Fibroblast of skin of left quadriceps (primary cell): ENCODE results near the gene CEBPA.

ENCODE experiments used
- DNase-seq, 2 experiments: peaks; one replicate each; pipeline ENCODE4 v3.0.0-alpha.2; 2013; ENCODE audit warnings: low read depth in 2 of 2

CEBPA gene

DNA sequence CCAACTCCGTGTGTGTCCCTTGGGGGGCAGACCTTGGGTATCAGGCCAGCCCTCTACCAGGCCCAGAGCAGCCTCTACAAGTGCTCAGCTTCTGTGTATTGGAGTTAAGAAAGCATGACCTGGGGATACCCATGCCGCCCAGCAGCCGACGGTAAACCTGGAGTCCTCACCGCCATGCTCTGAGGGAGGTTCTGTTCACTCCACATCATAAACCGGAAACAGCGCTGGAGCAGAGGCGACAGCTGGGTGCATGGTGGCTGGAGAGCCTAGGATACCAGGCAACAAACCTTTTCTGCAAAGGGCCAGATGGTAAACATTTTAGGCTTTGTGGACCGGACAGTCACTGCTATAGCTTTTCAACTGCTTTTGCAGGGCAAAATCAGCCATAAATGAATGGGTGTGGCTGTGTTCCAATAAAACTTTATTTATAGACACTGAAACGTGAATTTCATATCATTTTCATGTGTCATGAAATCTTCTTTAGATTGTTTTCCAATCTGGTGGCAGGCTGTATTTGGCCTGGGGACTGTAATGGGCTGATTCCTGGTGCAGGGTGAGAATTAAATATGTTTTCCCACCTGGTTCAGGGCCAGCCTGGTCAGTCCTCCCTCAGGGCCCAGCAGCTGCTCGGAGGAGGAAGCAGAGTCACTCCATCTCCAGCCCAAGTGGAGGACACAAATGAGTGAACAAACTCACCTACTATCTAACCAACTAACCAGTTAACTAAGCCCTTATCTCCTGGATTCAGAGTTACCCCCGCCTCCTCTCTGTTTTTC lies 30.9 kb downstream of the CEBPA start:
- no peak for DNase-seq

DNA sequence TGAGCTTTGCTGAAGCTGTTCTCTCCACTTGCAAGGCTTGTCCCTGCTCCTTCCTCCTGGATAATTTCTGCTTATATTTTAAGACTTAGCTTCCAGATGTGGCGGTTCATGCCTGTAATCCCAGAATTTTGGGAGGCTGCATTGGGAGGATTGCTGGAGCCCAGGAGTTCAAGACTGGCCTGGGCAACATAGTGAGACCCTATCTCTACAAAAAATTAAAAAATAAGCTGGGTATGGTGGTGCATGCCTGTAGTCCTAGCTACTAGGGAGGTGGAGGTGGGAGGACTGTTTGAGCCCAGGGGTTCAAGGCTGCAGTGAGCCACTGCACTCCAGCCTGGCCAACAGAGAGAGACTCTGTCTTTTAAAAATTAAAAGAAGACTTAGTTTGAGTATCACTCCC lies 31.6 kb downstream of the CEBPA start:
- DNase-seq, result no peak

DNA sequence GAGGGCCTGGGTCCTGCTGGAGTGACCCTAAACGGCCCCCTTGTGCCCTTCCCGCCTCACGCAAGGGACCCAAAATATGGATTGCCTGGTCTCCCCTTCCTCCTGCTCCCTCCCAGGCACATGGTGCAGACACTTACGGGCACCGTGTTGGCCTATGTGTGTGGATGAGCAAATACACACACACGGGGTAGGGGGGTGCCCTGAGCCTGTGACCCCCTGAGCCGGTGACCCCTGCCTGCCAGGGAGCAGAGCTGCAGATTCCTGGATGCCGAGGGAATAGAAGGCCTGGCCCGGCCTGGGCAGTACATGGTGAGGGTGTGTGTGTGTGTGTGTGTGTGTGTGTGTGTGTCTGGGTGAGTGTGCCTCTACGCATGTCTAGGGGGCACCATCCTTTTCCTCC lies 33.3 kb downstream of the CEBPA start:
- no peak for DNase-seq

- no peak for DNase-seq
These were observed 34.0 kb downstream of the CEBPA start for GRCh38 chr19:33268162-33268991.

DNA sequence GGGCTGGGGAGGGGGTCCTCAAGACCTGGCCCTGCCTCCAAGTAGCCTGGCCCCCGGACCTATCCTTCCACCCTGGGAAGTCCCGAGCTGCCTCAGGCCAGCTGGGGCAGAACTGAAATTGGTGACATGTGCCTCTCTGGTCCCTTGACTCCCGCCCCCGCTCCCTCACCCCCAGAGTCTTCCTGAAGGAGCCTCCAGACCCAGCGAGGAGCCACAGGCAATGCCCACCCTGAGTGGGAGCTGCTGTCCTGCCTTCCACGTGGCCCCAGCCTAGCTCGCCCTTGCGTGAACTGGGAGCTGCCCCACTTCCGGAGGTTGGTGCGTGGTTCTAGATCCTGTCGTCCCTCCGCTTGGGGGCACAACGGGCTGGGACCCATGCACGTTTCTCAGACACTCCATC lies 34.6 kb downstream of the CEBPA start:
- no peak for DNase-seq

GRCh38 chr19:33266974-33267484 lies 35.3 kb downstream of the CEBPA start:
- DNase-seq, result no peak

- no peak for DNase-seq
These were observed 37.4 kb downstream of the CEBPA start for GRCh38 chr19:33264881-33265445.

- DNase-seq, result no peak
These were observed 38.9 kb downstream of the CEBPA start for GRCh38 chr19:33263325-33264023.

- no peak for DNase-seq
These were observed 40.7 kb downstream of the CEBPA start for GRCh38 chr19:33261511-33262189.

DNA sequence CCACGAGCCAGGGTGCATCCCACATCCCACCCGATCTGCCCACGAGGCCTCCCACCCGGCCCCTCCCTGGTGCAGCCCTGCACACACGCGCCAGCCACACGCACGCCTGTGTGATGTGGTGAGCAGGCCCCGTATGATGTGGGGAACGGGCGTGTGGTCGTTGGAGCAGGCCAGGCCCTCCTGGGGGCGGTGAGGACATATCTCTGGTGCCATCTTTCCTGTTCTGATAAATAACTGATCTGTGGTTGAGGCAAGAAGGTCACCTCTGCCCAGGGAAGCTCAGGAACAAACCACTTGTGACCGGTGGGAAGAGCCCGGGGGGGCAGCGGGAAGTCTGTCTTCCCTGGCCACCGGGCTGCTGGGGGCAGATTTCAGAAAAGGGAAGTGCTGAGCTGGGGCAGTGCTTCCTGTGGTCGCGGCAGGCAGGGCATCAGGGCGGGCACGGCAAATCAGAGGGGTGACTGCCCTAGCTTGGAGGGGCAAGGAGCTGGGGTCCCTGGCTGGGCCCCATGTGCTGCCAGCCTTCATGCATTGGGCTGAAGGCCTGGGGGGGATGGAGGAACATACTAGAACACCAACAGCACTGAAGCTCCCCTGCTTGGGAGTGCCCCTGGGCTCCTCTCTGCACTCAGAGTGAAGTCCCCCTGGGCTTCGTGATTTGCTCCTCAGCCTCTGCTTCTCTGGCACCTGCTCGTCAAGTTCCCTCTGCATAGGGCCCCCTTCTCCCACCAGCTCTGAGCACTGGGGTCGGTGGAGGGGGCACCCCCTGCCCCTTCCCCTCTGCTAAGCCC lies 41.5 kb downstream of the CEBPA start:
- no peak for DNase-seq

DNA sequence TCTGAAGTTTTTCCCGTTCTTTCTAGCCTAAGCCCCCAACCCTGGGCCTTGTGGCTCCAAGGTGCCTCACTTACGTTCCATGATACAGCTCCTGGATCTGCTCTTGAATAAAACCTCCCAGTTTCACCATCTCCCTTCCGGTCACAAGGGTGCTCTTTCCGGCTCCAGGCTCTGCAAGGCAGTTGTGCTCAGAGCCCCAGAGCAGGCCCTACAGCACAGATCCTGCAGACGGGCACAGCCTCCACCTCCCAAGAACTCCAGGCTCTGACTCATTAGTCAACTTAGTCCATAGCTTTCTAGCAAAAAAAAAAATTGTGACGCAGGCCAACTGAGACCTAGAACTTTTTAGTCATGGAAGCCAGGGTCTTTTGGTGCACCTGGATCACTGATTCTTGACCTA lies 42.8 kb downstream of the CEBPA start:
- DNase-seq, result no peak

DNA sequence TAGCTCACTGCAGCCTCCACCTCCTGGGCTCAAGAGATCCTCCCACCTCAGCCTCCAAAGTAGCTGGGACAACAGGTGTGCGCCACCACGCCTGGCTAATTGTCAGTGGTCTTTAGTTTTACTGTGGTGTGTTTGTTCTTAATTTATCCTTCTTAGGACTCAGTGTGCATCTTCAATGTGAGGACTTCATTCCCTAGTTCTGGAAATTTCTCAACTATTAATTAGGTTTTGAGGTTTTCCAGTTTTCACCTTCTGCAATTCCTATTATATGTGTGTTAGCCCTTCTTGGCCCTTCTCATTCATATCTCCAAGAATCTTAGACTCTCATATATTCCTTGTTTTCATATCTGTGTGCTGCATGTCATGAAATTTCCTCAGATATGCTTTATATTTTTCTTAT lies 44.5 kb downstream of the CEBPA start:
- DNase-seq, result no peak

GRCh38 chr19:33256261-33256660 lies 46.1 kb downstream of the CEBPA start:
- no peak for DNase-seq

- no peak for DNase-seq
These were observed 46.6 kb downstream of the CEBPA start for GRCh38 chr19:33255781-33256180.

GRCh38 chr19:33254245-33254824 lies 48.0 kb downstream of the CEBPA start:
- no peak for DNase-seq

- DNase-seq, result no peak
These were observed 49.4 kb downstream of the CEBPA start for GRCh38 chr19:33252971-33253370.

DNA sequence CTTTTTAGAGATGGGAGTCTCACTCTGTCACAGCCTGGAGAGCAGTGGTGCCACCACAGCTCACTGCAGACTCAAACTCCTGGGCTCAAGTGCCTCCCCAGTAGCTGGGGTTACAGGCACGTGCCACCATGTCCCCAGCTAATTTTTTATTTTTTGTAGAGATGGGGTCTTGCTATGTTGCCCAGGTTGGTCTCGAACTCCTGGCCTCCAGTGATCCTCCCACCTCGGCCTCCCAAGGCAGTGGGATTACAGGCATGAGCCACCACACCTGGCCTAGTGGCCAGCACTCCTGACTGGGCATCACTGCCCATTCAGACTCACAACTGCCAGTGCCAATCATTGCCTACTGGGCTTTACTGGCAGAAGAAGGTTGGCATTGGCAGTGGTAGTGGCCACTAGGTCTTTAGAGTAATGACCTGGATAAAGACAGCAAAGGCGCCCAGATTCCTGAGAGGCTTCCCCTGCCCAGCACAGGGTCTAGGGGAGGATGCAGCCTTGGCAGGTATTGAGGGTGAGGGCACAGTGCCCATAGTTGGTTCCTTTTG lies 49.8 kb downstream of the CEBPA start:
- no peak for DNase-seq

GRCh38 chr19:33251526-33252090 lies 50.7 kb downstream of the CEBPA start:
- no peak for DNase-seq

DNA sequence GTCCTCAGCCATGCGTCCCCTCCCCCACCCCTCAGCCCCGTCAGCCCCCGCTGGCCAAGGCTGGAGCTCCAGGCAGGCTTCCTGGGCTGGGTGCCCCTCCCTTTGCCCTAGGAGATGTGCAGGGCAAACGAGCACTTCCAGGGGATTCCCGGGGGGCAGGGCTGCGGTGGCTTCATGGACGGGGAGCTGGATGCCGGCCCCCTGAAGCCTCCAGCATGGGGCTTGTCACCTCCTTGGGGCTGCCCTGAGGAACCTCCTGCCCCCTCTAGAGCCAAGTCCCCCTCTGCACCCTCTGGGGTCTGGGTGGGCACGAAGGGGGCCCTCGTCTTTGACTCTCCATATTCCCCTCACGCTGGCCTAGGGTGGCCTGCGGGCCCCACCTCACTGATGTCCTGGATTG lies 51.3 kb downstream of the CEBPA start:
- DNase-seq, result no peak

GRCh38 chr19:33250500-33250899 lies 51.8 kb downstream of the CEBPA start:
- DNase-seq, result no peak
